ENCODE results near the gene STXBP6.

DNA sequence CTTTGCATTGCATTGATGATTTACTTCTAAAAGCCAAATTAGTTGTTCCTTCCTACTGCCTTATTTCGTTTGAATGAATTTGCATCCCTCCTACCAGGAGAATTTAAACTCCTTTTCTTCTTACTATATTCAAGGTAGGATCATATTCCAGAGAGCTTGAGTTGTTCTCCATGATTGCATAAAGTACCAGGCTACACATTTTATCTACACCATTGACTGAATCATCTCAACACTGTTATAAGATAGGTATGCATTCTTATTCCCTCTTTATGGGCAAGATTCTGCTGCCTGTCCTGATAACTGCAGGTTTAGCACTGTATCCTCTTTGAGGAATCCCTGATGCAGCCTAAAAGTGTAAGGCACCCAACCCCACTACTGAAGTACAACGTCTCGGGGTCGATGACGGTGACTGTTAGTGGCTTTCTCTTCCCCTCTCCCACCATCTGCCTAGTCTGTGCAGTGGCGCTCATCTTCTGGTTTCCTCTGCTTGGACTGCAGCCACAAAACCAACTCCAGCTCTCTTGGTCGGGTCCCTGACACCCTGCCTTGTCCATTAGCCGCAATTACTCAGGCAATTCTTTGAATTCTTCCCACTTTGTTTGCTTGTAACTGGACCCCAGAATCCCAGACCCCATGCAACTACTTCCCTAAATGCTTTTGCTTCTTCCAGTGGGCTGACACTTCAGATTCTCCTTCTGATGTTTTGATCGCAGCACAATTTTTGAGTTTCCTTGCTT is 44.4 kb upstream of the STXBP6 start:
- TF ChIP-seq, protein P1, sequence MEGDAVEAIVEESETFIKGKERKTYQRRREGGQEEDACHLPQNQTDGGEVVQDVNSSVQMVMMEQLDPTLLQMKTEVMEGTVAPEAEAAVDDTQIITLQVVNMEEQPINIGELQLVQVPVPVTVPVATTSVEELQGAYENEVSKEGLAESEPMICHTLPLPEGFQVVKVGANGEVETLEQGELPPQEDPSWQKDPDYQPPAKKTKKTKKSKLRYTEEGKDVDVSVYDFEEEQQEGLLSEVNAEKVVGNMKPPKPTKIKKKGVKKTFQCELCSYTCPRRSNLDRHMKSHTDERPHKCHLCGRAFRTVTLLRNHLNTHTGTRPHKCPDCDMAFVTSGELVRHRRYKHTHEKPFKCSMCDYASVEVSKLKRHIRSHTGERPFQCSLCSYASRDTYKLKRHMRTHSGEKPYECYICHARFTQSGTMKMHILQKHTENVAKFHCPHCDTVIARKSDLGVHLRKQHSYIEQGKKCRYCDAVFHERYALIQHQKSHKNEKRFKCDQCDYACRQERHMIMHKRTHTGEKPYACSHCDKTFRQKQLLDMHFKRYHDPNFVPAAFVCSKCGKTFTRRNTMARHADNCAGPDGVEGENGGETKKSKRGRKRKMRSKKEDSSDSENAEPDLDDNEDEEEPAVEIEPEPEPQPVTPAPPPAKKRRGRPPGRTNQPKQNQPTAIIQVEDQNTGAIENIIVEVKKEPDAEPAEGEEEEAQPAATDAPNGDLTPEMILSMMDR (IDR thresholded peaks at IDR 0.05 in 2 of 3, conservative IDR thresholded peaks at IDR 0.05 in 1 of 3; ENCODE audit: control insufficient read depth in 2 of 3, extremely low read depth in 1 of 3, insufficient read depth in 1 of 3, low read depth in 3 of 3, low read length in 3 of 3), result no peak
- no peak for TF ChIP-seq E2F8 (IDR thresholded peaks at IDR 0.05; ENCODE audit: low read depth, partially characterized antibody)
- TF ChIP-seq TAF1 (IDR thresholded peaks at IDR 0.05; ENCODE audit: borderline replicate concordance, low read depth, low read length), result no peak
- no peak for TF ChIP-seq JUND (IDR thresholded peaks at IDR 0.05; ENCODE audit: low read depth, low read length)
- TF ChIP-seq ZNF217 (IDR thresholded peaks at IDR 0.05), result no peak
- TF ChIP-seq EZH2 (IDR thresholded peaks at IDR 0.05; ENCODE audit: borderline replicate concordance, control insufficient read depth, low read depth, low read length), result no peak
- TF ChIP-seq NFIC (IDR thresholded peaks at IDR 0.05; ENCODE audit: low read depth, low read length), result no peak
- TF ChIP-seq HCFC1 (IDR thresholded peaks at IDR 0.05; ENCODE audit: low read length), result no peak
- TF ChIP-seq, protein P2, sequence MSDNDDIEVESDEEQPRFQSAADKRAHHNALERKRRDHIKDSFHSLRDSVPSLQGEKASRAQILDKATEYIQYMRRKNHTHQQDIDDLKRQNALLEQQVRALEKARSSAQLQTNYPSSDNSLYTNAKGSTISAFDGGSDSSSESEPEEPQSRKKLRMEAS (IDR thresholded peaks at IDR 0.05; ENCODE audit: low read depth, low read length), result no peak
- TF ChIP-seq NFYB (IDR thresholded peaks at IDR 0.05; ENCODE audit: insufficient read depth, low read depth, low read length), result no peak
- TF ChIP-seq USF1 (IDR thresholded peaks at IDR 0.05; ENCODE audit: borderline replicate concordance, extremely low read length, insufficient read depth, low read depth, low read length), result no peak
